Measurements from ENCODE around the gene PGBD5.
"Not testable (repeated sequence)": the region's sequence is repeated elsewhere in the genome, so short reads cannot be mapped to it uniquely, and the experiment has no call there.

PGBD5 gene, protein sequence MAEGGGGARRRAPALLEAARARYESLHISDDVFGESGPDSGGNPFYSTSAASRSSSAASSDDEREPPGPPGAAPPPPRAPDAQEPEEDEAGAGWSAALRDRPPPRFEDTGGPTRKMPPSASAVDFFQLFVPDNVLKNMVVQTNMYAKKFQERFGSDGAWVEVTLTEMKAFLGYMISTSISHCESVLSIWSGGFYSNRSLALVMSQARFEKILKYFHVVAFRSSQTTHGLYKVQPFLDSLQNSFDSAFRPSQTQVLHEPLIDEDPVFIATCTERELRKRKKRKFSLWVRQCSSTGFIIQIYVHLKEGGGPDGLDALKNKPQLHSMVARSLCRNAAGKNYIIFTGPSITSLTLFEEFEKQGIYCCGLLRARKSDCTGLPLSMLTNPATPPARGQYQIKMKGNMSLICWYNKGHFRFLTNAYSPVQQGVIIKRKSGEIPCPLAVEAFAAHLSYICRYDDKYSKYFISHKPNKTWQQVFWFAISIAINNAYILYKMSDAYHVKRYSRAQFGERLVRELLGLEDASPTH

DNA sequence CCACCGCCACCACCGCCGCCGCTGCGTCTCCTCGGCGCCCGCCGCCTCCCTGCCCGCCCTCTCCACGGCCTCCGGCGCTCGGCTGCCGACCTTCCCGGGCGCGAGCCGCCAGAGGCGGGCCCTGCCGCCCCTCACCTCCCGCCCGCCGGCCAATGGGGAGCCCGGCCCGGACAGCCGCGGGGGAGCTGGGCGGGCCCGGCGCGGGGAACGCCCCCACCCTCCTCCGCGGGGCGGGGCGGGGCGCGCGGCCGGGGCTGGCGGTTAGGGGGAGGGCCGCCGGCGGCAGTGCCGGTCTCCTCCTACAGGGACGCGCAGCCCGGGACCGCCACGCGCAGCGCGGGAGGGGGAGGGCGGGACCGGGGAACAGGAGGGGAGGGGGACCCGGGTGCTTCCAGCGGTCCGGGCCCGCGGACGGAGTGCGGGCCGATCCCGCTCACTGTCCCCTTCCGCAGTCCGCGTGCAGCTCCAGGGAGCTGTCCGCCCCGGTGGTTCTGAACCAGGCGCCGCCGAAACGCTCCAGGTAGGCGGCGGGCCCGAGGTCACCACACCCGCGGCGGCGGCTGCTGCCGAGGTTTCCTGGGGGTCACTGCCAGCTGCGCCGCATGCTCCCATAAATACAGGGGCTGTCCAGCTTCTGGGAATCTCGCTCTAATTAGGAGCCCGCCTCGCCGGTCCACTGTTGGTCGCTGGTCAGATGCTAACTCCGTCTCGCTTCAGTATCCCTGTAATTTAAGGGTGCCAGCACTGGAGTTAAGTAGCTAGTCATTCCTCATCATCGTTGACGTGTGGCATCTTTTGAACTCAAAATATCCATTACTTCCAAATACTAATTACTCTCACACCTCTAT is at the start of gene PGBD5:
PGBD5 (minus strand) TSS at position 87 of the 848 bp plus-strand sequence. CDS start 404 bp downstream, outside the sequence.
- TF ChIP-seq, protein P1, sequence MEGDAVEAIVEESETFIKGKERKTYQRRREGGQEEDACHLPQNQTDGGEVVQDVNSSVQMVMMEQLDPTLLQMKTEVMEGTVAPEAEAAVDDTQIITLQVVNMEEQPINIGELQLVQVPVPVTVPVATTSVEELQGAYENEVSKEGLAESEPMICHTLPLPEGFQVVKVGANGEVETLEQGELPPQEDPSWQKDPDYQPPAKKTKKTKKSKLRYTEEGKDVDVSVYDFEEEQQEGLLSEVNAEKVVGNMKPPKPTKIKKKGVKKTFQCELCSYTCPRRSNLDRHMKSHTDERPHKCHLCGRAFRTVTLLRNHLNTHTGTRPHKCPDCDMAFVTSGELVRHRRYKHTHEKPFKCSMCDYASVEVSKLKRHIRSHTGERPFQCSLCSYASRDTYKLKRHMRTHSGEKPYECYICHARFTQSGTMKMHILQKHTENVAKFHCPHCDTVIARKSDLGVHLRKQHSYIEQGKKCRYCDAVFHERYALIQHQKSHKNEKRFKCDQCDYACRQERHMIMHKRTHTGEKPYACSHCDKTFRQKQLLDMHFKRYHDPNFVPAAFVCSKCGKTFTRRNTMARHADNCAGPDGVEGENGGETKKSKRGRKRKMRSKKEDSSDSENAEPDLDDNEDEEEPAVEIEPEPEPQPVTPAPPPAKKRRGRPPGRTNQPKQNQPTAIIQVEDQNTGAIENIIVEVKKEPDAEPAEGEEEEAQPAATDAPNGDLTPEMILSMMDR (IDR thresholded peaks at IDR 0.05) = no peak
- Histone ChIP-seq H3K4me3 (ENCODE audit: low read depth in 1 of 2, low read length in 1 of 2) (peak within 1 kb of the TSS; percentile 35 to 61), H3K36me3 (no peaks in the 10 kb centered on the region), H3K4me1 (ENCODE audit: control insufficient read depth in 1 of 2, insufficient read depth in 1 of 2, low read depth in 1 of 2, low read length in 1 of 2) (peaks cover 3 to 5% of the 10 kb centered on the region in 2 experiments), H3K9me3 (no peaks in the 10 kb centered on the region), H3K27ac (no peak within 1 kb of the TSS), H3K27me3 (peaks cover 97% of the 10 kb centered on the region)

DNA sequence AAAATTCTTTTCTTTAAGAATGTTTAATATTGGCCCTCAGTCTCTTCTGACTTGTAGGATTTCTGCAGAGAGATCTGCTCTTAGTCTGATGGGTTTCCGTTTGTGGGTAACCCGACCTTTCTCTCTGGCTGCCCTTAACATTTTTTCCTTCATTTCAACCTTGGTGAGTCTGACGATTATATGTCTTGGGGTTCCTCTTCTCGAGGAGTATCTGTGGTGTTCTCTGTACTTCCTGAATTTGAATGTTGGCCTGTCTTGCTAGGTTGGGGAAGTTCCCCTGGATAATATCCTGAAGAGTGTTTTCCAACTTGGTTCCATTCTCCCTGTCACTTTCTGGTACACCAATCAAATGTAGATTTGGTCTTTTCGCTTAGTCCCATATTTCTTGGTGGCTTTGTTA is 48.8 kb upstream of the PGBD5 start:
- not testable (repeated sequence) for H3K4me3 ChIP-seq (ENCODE audit: low read depth in 1 of 2, low read length in 1 of 2); H3K9me3 ChIP-seq; H3K36me3 ChIP-seq; H3K4me1 ChIP-seq (ENCODE audit: control insufficient read depth in 1 of 2, insufficient read depth in 1 of 2, low read depth in 1 of 2, low read length in 1 of 2); H3K27ac ChIP-seq
- peaks cover 24% of the 10 kb centered on the region for H3K27me3 ChIP-seq

DNA sequence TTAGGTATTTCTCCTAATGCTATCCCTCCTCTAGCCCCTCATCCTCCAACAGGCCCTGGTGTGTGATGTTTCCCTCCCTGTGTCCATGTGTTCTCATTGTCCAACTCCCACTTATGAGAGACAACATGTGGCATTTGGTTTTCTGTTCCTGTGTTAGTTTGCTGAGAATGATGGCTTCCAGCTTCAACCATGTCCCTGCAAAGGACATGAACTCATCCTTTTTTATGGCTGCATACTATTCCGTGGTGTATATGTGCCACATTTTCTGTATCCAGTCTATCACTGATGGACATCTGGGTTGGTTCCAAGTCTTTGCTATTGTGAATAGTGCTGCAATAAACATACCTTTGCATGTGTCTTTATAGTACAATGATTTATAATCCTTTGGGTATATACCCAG is 44.6 kb upstream of the PGBD5 start:
- not testable (repeated sequence) for H3K36me3 ChIP-seq; H3K9me3 ChIP-seq; H3K27ac ChIP-seq; H3K4me3 ChIP-seq (ENCODE audit: low read depth in 1 of 2, low read length in 1 of 2); H3K4me1 ChIP-seq (ENCODE audit: control insufficient read depth in 1 of 2, insufficient read depth in 1 of 2, low read depth in 1 of 2, low read length in 1 of 2); H3K27me3 ChIP-seq

DNA sequence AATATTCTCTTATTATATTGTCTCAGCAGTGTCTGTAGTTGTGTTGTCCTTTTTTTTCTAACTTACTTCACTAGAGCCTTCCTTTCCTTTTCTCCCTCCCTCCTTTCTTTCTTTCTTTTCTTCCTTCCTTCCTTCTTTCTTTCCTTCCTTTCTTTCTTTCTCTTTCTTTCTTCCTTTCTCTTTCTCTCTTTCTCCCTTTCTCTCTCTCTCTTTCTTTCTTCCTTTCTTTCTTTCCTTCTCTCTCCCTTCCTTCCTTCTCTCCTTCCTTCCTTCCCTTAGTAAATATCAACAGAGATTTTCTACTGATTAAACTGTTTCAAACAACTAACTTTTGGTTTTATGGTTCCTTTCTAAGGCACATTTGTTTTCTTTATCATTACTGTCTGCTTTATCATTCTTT is 43.1 kb upstream of the PGBD5 start:
- Histone ChIP-seq H3K4me3 (ENCODE audit: low read depth in 1 of 2, low read length in 1 of 2) (no peak overlapping the region), H3K4me1 (ENCODE audit: control insufficient read depth in 1 of 2, insufficient read depth in 1 of 2, low read depth in 1 of 2, low read length in 1 of 2) (no peaks in the 10 kb centered on the region), H3K27me3 (no peaks in the 10 kb centered on the region), H3K9me3 (no peaks in the 10 kb centered on the region), H3K36me3 (no peaks in the 10 kb centered on the region), H3K27ac (no peak overlapping the region)
- TF ChIP-seq, protein P1 (IDR thresholded peaks at IDR 0.05) = no peak

DNA sequence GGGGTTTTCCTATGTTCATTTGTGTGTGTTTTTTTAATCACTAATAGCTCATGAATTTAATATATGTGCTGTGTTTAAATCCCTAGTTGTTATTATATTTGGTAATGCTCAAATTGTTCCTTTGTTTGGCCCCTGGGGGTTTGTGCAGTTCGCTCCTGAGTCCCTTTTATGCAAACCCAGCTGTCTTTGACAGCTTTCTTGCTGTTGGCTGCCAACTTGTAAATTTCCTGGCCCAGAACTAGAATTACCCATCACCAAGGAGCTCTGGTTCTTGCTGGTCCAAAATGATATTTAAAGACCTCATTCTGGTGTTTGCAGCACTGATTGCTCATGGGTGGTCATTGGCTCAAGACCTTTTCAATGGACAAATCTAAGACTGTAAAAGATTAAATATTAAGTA is 39.6 kb upstream of the PGBD5 start:
- no peak overlapping the region for H3K27ac ChIP-seq
- no peaks in the 10 kb centered on the region for H3K4me1 ChIP-seq (ENCODE audit: control insufficient read depth in 1 of 2, insufficient read depth in 1 of 2, low read depth in 1 of 2, low read length in 1 of 2)
- H3K4me3 ChIP-seq (ENCODE audit: low read depth in 1 of 2, low read length in 1 of 2) = no peak overlapping the region
- H3K9me3 ChIP-seq = no peaks in the 10 kb centered on the region
- H3K27me3 ChIP-seq = peaks cover 18% of the 10 kb centered on the region
- TF ChIP-seq, protein P1 (IDR thresholded peaks at IDR 0.05) = no peak
- H3K36me3 ChIP-seq = no peaks in the 10 kb centered on the region

DNA sequence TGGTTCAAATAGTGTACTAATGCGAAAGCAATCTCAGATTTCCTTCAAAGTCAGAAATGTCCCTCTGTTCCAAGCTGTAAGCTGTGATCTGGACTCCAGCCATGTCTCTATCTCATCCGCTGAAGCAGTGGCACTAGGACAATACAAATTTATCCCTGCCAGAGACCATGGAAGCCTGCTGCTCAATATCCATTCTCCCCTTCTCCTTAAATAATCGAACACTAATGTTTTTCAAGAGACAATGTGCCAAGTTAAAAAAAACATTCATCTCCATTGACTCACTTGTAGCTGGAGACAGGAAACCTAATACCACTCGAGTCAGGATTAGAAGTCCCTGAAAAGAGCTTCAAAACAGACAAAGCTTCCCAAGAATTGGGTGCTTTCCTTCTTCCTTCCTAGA is 38.5 kb upstream of the PGBD5 start:
- TF ChIP-seq, protein P1 (IDR thresholded peaks at IDR 0.05) = no peak
- Histone ChIP-seq H3K4me3 (ENCODE audit: low read depth in 1 of 2, low read length in 1 of 2) (no peak overlapping the region), H3K9me3 (no peaks in the 10 kb centered on the region), H3K27me3 (peaks cover 18% of the 10 kb centered on the region), H3K36me3 (no peaks in the 10 kb centered on the region), H3K27ac (no peak overlapping the region), H3K4me1 (ENCODE audit: control insufficient read depth in 1 of 2, insufficient read depth in 1 of 2, low read depth in 1 of 2, low read length in 1 of 2) (no peaks in the 10 kb centered on the region)

Measured in neutrophil (primary cell).